ENCODE measurements around the gene DPP10.

DPP10 gene

DNA sequence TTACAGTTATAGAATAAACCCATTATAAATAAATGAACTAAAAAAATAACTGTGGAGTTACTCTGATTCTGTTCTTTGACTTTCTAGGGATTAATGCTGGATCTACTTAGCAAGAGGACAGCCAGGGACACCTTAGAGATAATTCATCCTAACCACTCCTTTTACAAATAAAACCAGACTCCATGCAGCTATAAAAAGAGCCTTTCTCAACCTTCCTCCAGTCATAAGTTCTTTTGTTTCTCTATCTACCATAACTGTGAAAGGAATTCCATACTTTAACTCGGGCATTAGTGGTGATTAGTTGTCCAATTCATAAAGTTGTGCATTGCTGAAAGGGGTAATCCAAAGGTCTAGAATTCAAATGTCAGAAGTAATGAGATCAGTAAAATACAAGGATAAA lies 682.4 kb downstream of the DPP10 start:
- TF ChIP-seq FOXP2 (optimal IDR thresholded peaks at IDR 0.05; ENCODE audit: borderline replicate concordance, extremely low read depth, extremely low read length, insufficient read depth) (no peak), SIN3A (IDR thresholded peaks at IDR 0.05; ENCODE audit: borderline replicate concordance, insufficient read depth, low read length) (no peak), TAF1 (IDR thresholded peaks at IDR 0.05; ENCODE audit: borderline replicate concordance, insufficient read depth, low read length) (no peak), POLR2AphosphoS5 (IDR thresholded peaks at IDR 0.05; ENCODE audit: low read depth, low read length) (no peak)
- TF ChIP-seq, protein P1, sequence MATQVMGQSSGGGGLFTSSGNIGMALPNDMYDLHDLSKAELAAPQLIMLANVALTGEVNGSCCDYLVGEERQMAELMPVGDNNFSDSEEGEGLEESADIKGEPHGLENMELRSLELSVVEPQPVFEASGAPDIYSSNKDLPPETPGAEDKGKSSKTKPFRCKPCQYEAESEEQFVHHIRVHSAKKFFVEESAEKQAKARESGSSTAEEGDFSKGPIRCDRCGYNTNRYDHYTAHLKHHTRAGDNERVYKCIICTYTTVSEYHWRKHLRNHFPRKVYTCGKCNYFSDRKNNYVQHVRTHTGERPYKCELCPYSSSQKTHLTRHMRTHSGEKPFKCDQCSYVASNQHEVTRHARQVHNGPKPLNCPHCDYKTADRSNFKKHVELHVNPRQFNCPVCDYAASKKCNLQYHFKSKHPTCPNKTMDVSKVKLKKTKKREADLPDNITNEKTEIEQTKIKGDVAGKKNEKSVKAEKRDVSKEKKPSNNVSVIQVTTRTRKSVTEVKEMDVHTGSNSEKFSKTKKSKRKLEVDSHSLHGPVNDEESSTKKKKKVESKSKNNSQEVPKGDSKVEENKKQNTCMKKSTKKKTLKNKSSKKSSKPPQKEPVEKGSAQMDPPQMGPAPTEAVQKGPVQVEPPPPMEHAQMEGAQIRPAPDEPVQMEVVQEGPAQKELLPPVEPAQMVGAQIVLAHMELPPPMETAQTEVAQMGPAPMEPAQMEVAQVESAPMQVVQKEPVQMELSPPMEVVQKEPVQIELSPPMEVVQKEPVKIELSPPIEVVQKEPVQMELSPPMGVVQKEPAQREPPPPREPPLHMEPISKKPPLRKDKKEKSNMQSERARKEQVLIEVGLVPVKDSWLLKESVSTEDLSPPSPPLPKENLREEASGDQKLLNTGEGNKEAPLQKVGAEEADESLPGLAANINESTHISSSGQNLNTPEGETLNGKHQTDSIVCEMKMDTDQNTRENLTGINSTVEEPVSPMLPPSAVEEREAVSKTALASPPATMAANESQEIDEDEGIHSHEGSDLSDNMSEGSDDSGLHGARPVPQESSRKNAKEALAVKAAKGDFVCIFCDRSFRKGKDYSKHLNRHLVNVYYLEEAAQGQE (IDR thresholded peaks at IDR 0.05; ENCODE audit: insufficient read depth in 1 of 2, low read depth in 2 of 2, low read length in 2 of 2) = no peak

DNA sequence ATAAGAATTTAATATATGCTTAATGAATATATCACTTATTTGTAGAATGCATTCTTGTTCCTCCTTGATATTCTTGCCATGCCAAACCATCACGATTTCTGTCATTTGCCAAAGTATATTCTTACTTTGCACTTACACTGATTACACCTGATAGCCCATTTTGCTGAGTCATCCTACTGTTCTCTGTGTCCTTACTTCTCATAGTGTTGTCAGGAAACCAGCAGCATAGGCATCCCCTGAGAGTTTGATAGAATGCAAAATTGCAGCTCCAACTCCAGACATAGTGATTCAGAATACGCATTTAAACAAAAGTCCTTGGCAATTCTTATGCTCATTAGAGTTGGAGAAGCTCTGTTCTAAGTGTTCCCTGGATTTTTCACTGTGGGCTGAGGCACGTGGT lies 687.1 kb downstream of the DPP10 start:
- TF ChIP-seq POLR2AphosphoS5 (IDR thresholded peaks at IDR 0.05; ENCODE audit: low read depth, low read length) (no peak), SIN3A (IDR thresholded peaks at IDR 0.05; ENCODE audit: borderline replicate concordance, insufficient read depth, low read length) (no peak), FOXP2 (optimal IDR thresholded peaks at IDR 0.05; ENCODE audit: borderline replicate concordance, extremely low read depth, extremely low read length, insufficient read depth) (no peak), TAF1 (IDR thresholded peaks at IDR 0.05; ENCODE audit: borderline replicate concordance, insufficient read depth, low read length) (no peak)
- TF ChIP-seq, protein P1 (IDR thresholded peaks at IDR 0.05; ENCODE audit: insufficient read depth in 1 of 2, low read depth in 2 of 2, low read length in 2 of 2) = no peak

GRCh38 chr2:115160531-115161080 lies 718.2 kb downstream of the DPP10 start:
- TF ChIP-seq SIN3A (IDR thresholded peaks at IDR 0.05; ENCODE audit: borderline replicate concordance, insufficient read depth, low read length) (no peak), TAF1 (IDR thresholded peaks at IDR 0.05; ENCODE audit: borderline replicate concordance, insufficient read depth, low read length) (no peak), FOXP2 (optimal IDR thresholded peaks at IDR 0.05; ENCODE audit: borderline replicate concordance, extremely low read depth, extremely low read length, insufficient read depth) (no peak), POLR2AphosphoS5 (IDR thresholded peaks at IDR 0.05; ENCODE audit: low read depth, low read length) (no peak)
- TF ChIP-seq, protein P1 (IDR thresholded peaks at IDR 0.05; ENCODE audit: insufficient read depth in 1 of 2, low read depth in 2 of 2, low read length in 2 of 2) = no peak

DNA sequence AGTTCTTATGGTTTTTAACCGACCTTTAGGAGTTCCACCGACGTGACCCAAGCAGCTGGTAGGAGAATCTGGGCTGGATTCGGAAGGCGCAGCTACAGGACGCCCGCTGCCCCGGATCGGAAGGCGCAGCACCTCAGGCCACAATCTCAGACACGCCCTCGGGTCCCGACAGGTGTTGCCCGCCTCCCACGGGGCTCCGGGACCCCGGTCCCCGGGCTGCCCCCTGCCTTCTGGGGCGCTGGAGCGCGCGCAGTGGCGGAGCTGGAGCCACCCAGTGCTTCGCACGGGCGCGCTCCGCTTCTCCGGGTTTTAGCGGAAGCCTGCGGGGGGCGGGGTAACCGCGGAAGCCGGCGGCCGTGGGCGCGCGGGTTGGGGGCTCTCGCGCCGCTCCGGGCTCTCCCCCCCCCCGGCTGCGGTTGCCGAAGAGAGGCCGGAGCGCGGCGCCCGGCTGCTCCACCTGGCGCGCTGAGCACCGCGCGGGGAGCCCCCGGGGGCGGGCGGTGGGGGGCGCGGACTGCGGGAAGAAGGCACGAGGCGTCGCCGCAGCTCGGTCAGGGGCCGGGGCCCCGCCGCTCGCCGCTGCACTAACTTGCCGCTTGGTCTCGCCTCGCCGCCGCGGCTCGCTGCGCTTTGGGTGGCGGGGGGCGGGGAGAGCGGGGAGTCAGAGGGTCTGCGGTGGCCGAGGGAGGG lies 718.8 kb downstream of the DPP10 start:
- TF ChIP-seq POLR2AphosphoS5 (IDR thresholded peaks at IDR 0.05; ENCODE audit: low read depth, low read length) (no peak), SIN3A (IDR thresholded peaks at IDR 0.05; ENCODE audit: borderline replicate concordance, insufficient read depth, low read length) (no peak), TAF1 (IDR thresholded peaks at IDR 0.05; ENCODE audit: borderline replicate concordance, insufficient read depth, low read length) (no peak), FOXP2 (optimal IDR thresholded peaks at IDR 0.05; ENCODE audit: borderline replicate concordance, extremely low read depth, extremely low read length, insufficient read depth) (no peak)
- TF ChIP-seq, protein P1 (IDR thresholded peaks at IDR 0.05; ENCODE audit: insufficient read depth in 1 of 2, low read depth in 2 of 2, low read length in 2 of 2) = no peak
